Astrocyte (in vitro differentiated cells and primary cell): Measurements from ENCODE around the gene PTPRN2. TPM values are rescaled to one million over a fixed set of nuclear protein-coding genes. Genes with fewer than 3 reads are reported as not detected.

Experiments used
- DNase-seq: peaks from one replicate; pipeline ENCODE4 v3.0.0-alpha.2; 2010; ENCODE audit warnings: low read depth
- FAIRE-seq: peaks from 2 replicates; lab custom pipeline; 2011; peaks lifted over from hg19 to GRCh38; lab: Jason Lieb, UNC
- H2AFZ ChIP-seq: 2 replicates; pipeline ENCODE4 v1.6.0; 2012; ENCODE audit warnings: low read depth, low read length, inconsistent platforms
- H3K27ac ChIP-seq: 2 replicates; pipeline ENCODE4 v1.5.1; 2011; ENCODE audit warnings: low read depth, low read length, inconsistent platforms
- H3K27me3 ChIP-seq: 2 replicates; pipeline ENCODE4 v1.6.0; 2011; ENCODE audit warnings: low read length, inconsistent platforms; ENCODE audit not compliant: insufficient read depth
- H3K36me3 ChIP-seq: 2 replicates; pipeline ENCODE4 v1.5.1; 2011; ENCODE audit warnings: low read length, inconsistent platforms; ENCODE audit not compliant: insufficient read depth
- H3K4me1 ChIP-seq: 2 replicates; pipeline ENCODE4 v1.5.1; 2011; ENCODE audit warnings: low read length, inconsistent platforms; ENCODE audit not compliant: insufficient read depth
- H3K4me2 ChIP-seq: 2 replicates; pipeline ENCODE4 v1.6.0; 2012; ENCODE audit warnings: low read length, inconsistent platforms
- H3K4me3 ChIP-seq: 2 replicates; pipeline ENCODE4 v1.5.1; 2011; ENCODE audit warnings: low read depth, mild to moderate bottlenecking, low read length, inconsistent platforms; ENCODE audit not compliant: insufficient read depth
- H3K79me2 ChIP-seq: 2 replicates; pipeline ENCODE4 v1.6.0; 2012; ENCODE audit warnings: mild to moderate bottlenecking, low read length, inconsistent platforms; ENCODE audit not compliant: insufficient read depth
- H3K9ac ChIP-seq: 2 replicates; pipeline ENCODE4 v1.6.0; 2012; ENCODE audit warnings: mild to moderate bottlenecking, low read length, inconsistent platforms
- H3K9me3 ChIP-seq: 2 replicates; pipeline ENCODE4 v1.5.1; 2012; ENCODE audit warnings: low read depth, mild to moderate bottlenecking, low read length, inconsistent platforms; ENCODE audit not compliant: insufficient read depth
- H4K20me1 ChIP-seq: 2 replicates; pipeline ENCODE4 v1.6.0; 2012; ENCODE audit warnings: low read length, inconsistent platforms; ENCODE audit not compliant: insufficient read depth
- H3K27ac Mint-ChIP-seq: one replicate; pipeline ENCODE4 v1.8.0; 2021; ENCODE audit warnings: mild to moderate bottlenecking, mixed read lengths; ENCODE audit not compliant: unreplicated experiment
- H3K27me3 Mint-ChIP-seq: one replicate; pipeline ENCODE4 v1.8.0; 2021; ENCODE audit warnings: low read depth, mixed read lengths; ENCODE audit not compliant: unreplicated experiment
- H3K36me3 Mint-ChIP-seq: one replicate; pipeline ENCODE4 v1.8.0; 2021; ENCODE audit warnings: low read depth, mixed read lengths; ENCODE audit not compliant: unreplicated experiment
- H3K4me1 Mint-ChIP-seq: one replicate; pipeline ENCODE4 v1.8.0; 2021; ENCODE audit warnings: low read depth, mixed read lengths; ENCODE audit not compliant: unreplicated experiment
- H3K4me3 Mint-ChIP-seq: one replicate; pipeline ENCODE4 v1.8.0; 2021; ENCODE audit warnings: mild to moderate bottlenecking, moderate library complexity, mixed read lengths; ENCODE audit not compliant: unreplicated experiment
- H3K9me3 Mint-ChIP-seq: one replicate; pipeline ENCODE4 v1.8.0; 2021; ENCODE audit warnings: mild to moderate bottlenecking, mixed read lengths; ENCODE audit not compliant: unreplicated experiment
- CTCF ChIP-seq: IDR thresholded peaks from 2 replicates; pipeline ENCODE4 v1.5.1; 2011; ENCODE audit warnings: low read depth, mild to moderate bottlenecking, inconsistent platforms, low read length, moderate library complexity; ENCODE audit not compliant: insufficient read depth
- EZH2 ChIP-seq: IDR thresholded peaks from 2 replicates; pipeline ENCODE4 v1.6.1; 2012; ENCODE audit warnings: mild to moderate bottlenecking, low read length, inconsistent platforms; ENCODE audit not compliant: insufficient read depth
- total RNA-seq: library from RNA; stranded (reverse); gene quantifications from 2 replicates; pipeline ENCODE4 v1.2.1, GENCODE V29; 2021

The PTPRN2 gene
- total RNA-seq, 1 donor from 2014 or later: 0.09 TPM

DNA sequence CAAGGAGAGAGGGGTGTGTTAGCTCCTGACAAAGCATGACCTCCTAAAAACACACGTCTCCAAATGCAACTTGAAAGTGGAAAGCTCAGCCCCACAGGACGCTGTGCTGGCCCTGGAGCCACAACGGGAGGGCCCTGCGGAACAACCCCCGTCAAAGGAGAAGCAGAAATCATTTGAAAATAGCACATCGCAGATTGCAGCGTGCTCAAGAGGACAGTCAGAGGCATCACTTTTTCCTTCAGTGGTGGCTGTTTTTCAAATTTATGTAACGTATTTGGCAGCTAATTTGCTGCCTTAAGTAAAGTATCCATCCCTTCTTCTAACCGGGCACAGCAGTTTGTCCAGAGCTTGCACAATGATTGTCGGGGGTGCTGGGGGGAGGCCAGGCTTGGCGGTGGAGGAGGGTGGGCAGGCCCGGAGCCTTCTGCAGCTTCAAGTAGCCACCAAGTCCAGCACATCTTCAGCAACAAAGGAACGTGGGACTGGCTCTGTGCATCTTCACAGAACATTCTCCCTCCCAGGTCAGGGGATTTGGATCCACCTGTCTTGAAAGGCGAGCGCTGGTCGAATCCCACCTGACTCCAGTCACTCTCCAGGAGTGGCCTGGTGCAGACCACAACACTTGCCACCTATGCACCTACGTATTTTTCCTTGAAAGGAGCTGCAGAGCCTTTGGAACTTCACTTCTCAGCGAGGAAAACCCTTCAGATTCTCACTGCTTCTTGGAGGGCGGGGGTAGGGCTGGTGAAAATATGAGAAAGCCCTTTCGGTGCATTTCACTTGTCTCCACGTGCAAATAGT is 904.5 kb downstream of the PTPRN2 start:
- Histone ChIP-seq H3K9ac (no peak overlapping the region), H3K4me2 (peak overlapping the region; percentile 93), H3K27ac (no peak overlapping the region), H3K4me1 (peaks cover 4% of the 10 kb centered on the region), H3K4me3 (peak overlapping the region; percentile 43), H2AFZ (no peak overlapping the region), H4K20me1 (peaks cover 11% of the 10 kb centered on the region), H3K36me3 (no peaks in the 10 kb centered on the region), H3K79me2 (no peaks in the 10 kb centered on the region), H3K27me3 (peaks cover 18% of the 10 kb centered on the region), H3K9me3 (no peaks in the 10 kb centered on the region)
- H3K27ac Mint-ChIP-seq: no peak overlapping the region
- no peaks in the 10 kb centered on the region for H3K27me3 Mint-ChIP-seq
- H3K4me3 Mint-ChIP-seq: no peak overlapping the region
- DNase-seq: no peak
- TF ChIP-seq CTCF: no peak
- no peak for TF ChIP-seq EZH2
- peaks cover 24% of the 10 kb centered on the region for H3K9me3 Mint-ChIP-seq
- no peaks in the 10 kb centered on the region for H3K4me1 Mint-ChIP-seq
- no peaks in the 10 kb centered on the region for H3K36me3 Mint-ChIP-seq
- no peak for FAIRE-seq

- no peaks in the 10 kb centered on the region for H3K79me2 ChIP-seq
- no peak for TF ChIP-seq CTCF
- TF ChIP-seq EZH2: no peak
- H3K4me2 ChIP-seq: no peak overlapping the region
- H3K4me1 Mint-ChIP-seq: no peaks in the 10 kb centered on the region
- H3K27ac Mint-ChIP-seq: no peak overlapping the region
- H3K9me3 Mint-ChIP-seq: peaks cover 24% of the 10 kb centered on the region
- H3K27ac ChIP-seq: no peak overlapping the region
- H3K27me3 Mint-ChIP-seq: no peaks in the 10 kb centered on the region
- H2AFZ ChIP-seq: no peak overlapping the region
- no peaks in the 10 kb centered on the region for H3K36me3 ChIP-seq
- no peaks in the 10 kb centered on the region for H3K36me3 Mint-ChIP-seq
- peaks cover 4% of the 10 kb centered on the region for H3K4me1 ChIP-seq
- H3K4me3 Mint-ChIP-seq: no peak overlapping the region
- FAIRE-seq (no peak), DNase-seq (no peak)
- H3K27me3 ChIP-seq: peaks cover 14% of the 10 kb centered on the region
- H3K9me3 ChIP-seq: no peaks in the 10 kb centered on the region
- peaks cover 11% of the 10 kb centered on the region for H4K20me1 ChIP-seq
- H3K4me3 ChIP-seq: no peak overlapping the region
- H3K9ac ChIP-seq: no peak overlapping the region
These were observed 905.3 kb downstream of the PTPRN2 start for GRCh38 chr7:157682064-157682945.
